ENCODE measurements around the gene YAE1. TPM values are rescaled to one million over a fixed set of nuclear protein-coding genes. Genes with fewer than 3 reads are reported as not detected.
A peak's percentile ranks its signal among the peaks of the same experiment; 100 is the strongest.

YAE1 gene
- total and polyA plus RNA-seq, 2 donors (not counting 1 experiment from before 2014, with no cell fraction given): 36.3 to 39.3 TPM

GRCh38 chr7:39574673-39575349 lies 8.6 kb downstream of the YAE1 start:
- Histone ChIP-seq H3K79me2 (ENCODE audit: control insufficient read depth, insufficient read depth, low read length) (peaks cover 1% of the 10 kb centered on the region), H3K4me1 (ENCODE audit: control insufficient read depth, extremely low read depth, insufficient read depth, low read length) (no peaks in the 10 kb centered on the region), H3K4me3 (replicated peaks in 1 of 4; ENCODE audit: control extremely low read depth in 1 of 4, insufficient read depth in 1 of 4, low read depth in 3 of 4, low read length in 4 of 4) (no peak overlapping the region), H3K27me3 (ENCODE audit: control insufficient read depth, insufficient read depth, low read length) (no peaks in the 10 kb centered on the region), H3K27ac (ENCODE audit: insufficient read depth, low read length) (no peak overlapping the region), H3K9me3 (ENCODE audit: control insufficient read depth, insufficient read depth, low read depth, low read length) (no peaks in the 10 kb centered on the region), H3K36me3 (ENCODE audit: control insufficient read depth, insufficient read depth, low read length) (peaks cover 2% of the 10 kb centered on the region), H3K4me2 (ENCODE audit: extremely low read depth, insufficient read depth, low read length) (no peak overlapping the region), H2AFZ (ENCODE audit: low read length) (no peak overlapping the region), H3K9ac (ENCODE audit: insufficient read depth, low read length) (no peak overlapping the region), H4K20me1 (ENCODE audit: control insufficient read depth, extremely low read depth, insufficient read depth, low read length) (no peaks in the 10 kb centered on the region)
- TF ChIP-seq EZH2 (IDR thresholded peaks at IDR 0.05; ENCODE audit: low read length, missing control alignments) (no peak), CTCF (conservative IDR thresholded peaks at IDR 0.05 in 1 of 2, IDR thresholded peaks at IDR 0.05 in 1 of 2; ENCODE audit: low read depth in 1 of 2, low read length in 2 of 2) (no peak)
- DNase-seq (ENCODE audit: low read depth in 2 of 2): no peak

DNA sequence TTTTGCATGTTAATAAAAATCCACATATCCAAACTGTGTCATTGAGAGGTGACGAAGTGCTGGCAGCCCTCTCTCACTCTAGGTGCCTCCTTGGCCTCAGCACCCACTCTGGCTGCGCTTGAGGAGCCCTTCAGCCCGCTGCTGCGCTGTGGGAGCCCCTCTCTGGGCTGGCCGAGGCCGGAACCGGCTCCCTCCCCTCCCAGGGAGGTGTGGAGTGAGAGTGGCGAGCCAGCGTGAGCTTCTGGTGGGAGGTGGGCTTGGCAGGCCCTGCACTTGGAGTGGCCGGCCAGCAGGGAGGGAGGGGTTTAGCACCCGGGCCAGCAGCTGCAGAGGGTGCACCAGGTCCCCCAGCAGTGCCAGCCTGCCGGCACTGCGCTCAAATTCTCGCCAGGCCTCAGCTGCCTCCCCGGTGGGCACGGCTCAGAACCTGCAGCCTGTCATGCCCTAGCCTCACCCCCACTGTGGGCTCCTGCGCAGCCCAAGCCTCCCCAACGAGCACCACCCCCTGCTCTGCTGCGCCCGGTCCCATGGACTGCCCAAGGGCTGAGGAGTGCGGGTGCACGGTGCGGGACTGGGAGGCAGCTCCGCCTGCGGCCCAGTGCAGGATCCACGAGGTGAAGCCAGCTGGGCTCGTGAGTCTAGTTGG lies 11.1 kb downstream of the YAE1 start:
- Histone ChIP-seq H3K9ac (ENCODE audit: insufficient read depth, low read length) (no peak overlapping the region), H3K9me3 (ENCODE audit: control insufficient read depth, insufficient read depth, low read depth, low read length) (no peaks in the 10 kb centered on the region), H3K27me3 (ENCODE audit: control insufficient read depth, insufficient read depth, low read length) (no peaks in the 10 kb centered on the region), H4K20me1 (ENCODE audit: control insufficient read depth, extremely low read depth, insufficient read depth, low read length) (no peaks in the 10 kb centered on the region), H3K4me1 (ENCODE audit: control insufficient read depth, extremely low read depth, insufficient read depth, low read length) (no peaks in the 10 kb centered on the region), H3K4me2 (ENCODE audit: extremely low read depth, insufficient read depth, low read length) (no peak overlapping the region), H2AFZ (ENCODE audit: low read length) (no peak overlapping the region), H3K79me2 (ENCODE audit: control insufficient read depth, insufficient read depth, low read length) (no peaks in the 10 kb centered on the region), H3K27ac (ENCODE audit: insufficient read depth, low read length) (no peak overlapping the region), H3K4me3 (replicated peaks in 1 of 4; ENCODE audit: control extremely low read depth in 1 of 4, insufficient read depth in 1 of 4, low read depth in 3 of 4, low read length in 4 of 4) (no peak overlapping the region), H3K36me3 (ENCODE audit: control insufficient read depth, insufficient read depth, low read length) (no peaks in the 10 kb centered on the region)
- no peak for TF ChIP-seq CTCF (conservative IDR thresholded peaks at IDR 0.05 in 1 of 2, IDR thresholded peaks at IDR 0.05 in 1 of 2; ENCODE audit: low read depth in 1 of 2, low read length in 2 of 2)
- TF ChIP-seq EZH2 (IDR thresholded peaks at IDR 0.05; ENCODE audit: low read length, missing control alignments): no peak
- DNase-seq (ENCODE audit: low read depth in 2 of 2): no peak

- Histone ChIP-seq H3K4me1 (ENCODE audit: control insufficient read depth, extremely low read depth, insufficient read depth, low read length) (no peaks in the 10 kb centered on the region), H3K9ac (ENCODE audit: insufficient read depth, low read length) (no peak overlapping the region), H3K4me3 (replicated peaks in 1 of 4; ENCODE audit: control extremely low read depth in 1 of 4, insufficient read depth in 1 of 4, low read depth in 3 of 4, low read length in 4 of 4) (no peak overlapping the region), H3K4me2 (ENCODE audit: extremely low read depth, insufficient read depth, low read length) (no peak overlapping the region), H3K79me2 (ENCODE audit: control insufficient read depth, insufficient read depth, low read length) (no peaks in the 10 kb centered on the region), H2AFZ (ENCODE audit: low read length) (no peak overlapping the region), H3K27ac (ENCODE audit: insufficient read depth, low read length) (no peak overlapping the region), H3K9me3 (ENCODE audit: control insufficient read depth, insufficient read depth, low read depth, low read length) (no peaks in the 10 kb centered on the region), H3K27me3 (ENCODE audit: control insufficient read depth, insufficient read depth, low read length) (no peaks in the 10 kb centered on the region), H3K36me3 (ENCODE audit: control insufficient read depth, insufficient read depth, low read length) (no peaks in the 10 kb centered on the region), H4K20me1 (ENCODE audit: control insufficient read depth, extremely low read depth, insufficient read depth, low read length) (no peaks in the 10 kb centered on the region)
- DNase-seq (ENCODE audit: low read depth in 2 of 2): peak; percentile 90 to 97
- no peak for TF ChIP-seq EZH2 (IDR thresholded peaks at IDR 0.05; ENCODE audit: low read length, missing control alignments)
- peak; percentile 81 to 82 for TF ChIP-seq CTCF (conservative IDR thresholded peaks at IDR 0.05 in 1 of 2, IDR thresholded peaks at IDR 0.05 in 1 of 2; ENCODE audit: low read depth in 1 of 2, low read length in 2 of 2)
These were observed 14.1 kb downstream of the YAE1 start for GRCh38 chr7:39580149-39580874.

Data from fibroblast of lung (primary cell).